Vagina (tissue), 2 donors: Measurements from ENCODE around the gene RALA. TPM values are rescaled to one million over a fixed set of nuclear protein-coding genes. Genes with fewer than 3 reads are reported as not detected.

Source experiments
- DNase-seq, 2 donors: peaks; one replicate each; pipeline ENCODE4 v3.0.0-alpha.2; 2017; ENCODE audit errors: extremely low spot score in 2 of 2
- H3K27ac ChIP-seq: fragments of 200-600 bp; sonication (generic); one replicate; pipeline ENCODE4 v1.5.1; 2019
- H3K27me3 ChIP-seq: fragments of 200-600 bp; sonication (generic); one replicate; pipeline ENCODE4 v1.5.1; 2019
- H3K36me3 ChIP-seq, 2 donors: fragments of 200-600 bp; sonication (generic); one replicate each; pipeline ENCODE4 v1.5.1; 2017 to 2019
- H3K4me1 ChIP-seq: fragments of 200-600 bp; sonication (generic); one replicate; pipeline ENCODE4 v1.5.1; 2019
- H3K4me3 ChIP-seq, 2 donors: fragments of 200-600 bp; sonication (generic); 1 replicate in 1 of 2; 2 replicates in 1 of 2; pipeline ENCODE4 v1.5.1; 2016 to 2019
- H3K9me3 ChIP-seq: fragments of 200-600 bp; sonication (generic); one replicate; pipeline ENCODE4 v1.5.1; 2019
- POLR2A ChIP-seq, 2 donors: fragments of 450-650 bp; IDR thresholded peaks; one replicate each; pipeline ENCODE4 v1.6.1; 2017; ENCODE audit warnings: antibody characterized with exemption in 2 of 2, mild to moderate bottlenecking in 2 of 2, moderate library complexity in 2 of 2
- POLR2AphosphoS5 ChIP-seq, 2 donors: sonication (generic); formaldehyde crosslinking; IDR thresholded peaks; one replicate each; pipeline ENCODE4 v1.9.0; 2017; ENCODE audit warnings: antibody characterized with exemption in 2 of 2, mild to moderate bottlenecking in 2 of 2, low read depth in 1 of 2; ENCODE audit not compliant: insufficient read depth in 1 of 2
- intact Hi-C: fragments of 100-400 bp; cut with DNase I; formaldehyde crosslinking; loops from one replicate; pipeline ENCODE4 v1.15.1; 2023
- total RNA-seq: library from RNA; depleted of rRNA; stranded (reverse); fragments of >200 nt; gene quantifications from one replicate; pipeline ENCODE4 v1.2.3, GENCODE V29; 2016
- TF ChIP-seq, protein P1 (sequence below), 3 experiments: fragments of 450-650 bp in 2 of 3; fragments of 200-600 bp in 1 of 3; sonication (generic) in 1 of 3; IDR thresholded peaks; one replicate each; pipeline ENCODE4 v1.5.1; 2017 to 2019; ENCODE audit warnings: antibody characterized with exemption in 3 of 3, mild to moderate bottlenecking in 2 of 3, moderate library complexity in 2 of 3

The RALA gene
- total RNA-seq, 1 donor from 2014 or later = 20.1 TPM

GRCh38 chr7:39617005-39617404 lies 6.4 kb upstream of the RALA start:
- intact Hi-C loops = no loop called here
- Histone ChIP-seq H3K36me3 (no peaks in the 10 kb centered on the region), H3K4me1 (peaks cover 3% of the 10 kb centered on the region), H3K27ac (no peak overlapping the region), H3K27me3 (no peaks in the 10 kb centered on the region), H3K4me3 (no peak overlapping the region), H3K9me3 (no peaks in the 10 kb centered on the region)
- TF ChIP-seq POLR2AphosphoS5 (IDR thresholded peaks at IDR 0.05; ENCODE audit: insufficient read depth in 1 of 2, low read depth in 1 of 2) (no peak), POLR2A (IDR thresholded peaks at IDR 0.05) (no peak)
- TF ChIP-seq, protein P1, sequence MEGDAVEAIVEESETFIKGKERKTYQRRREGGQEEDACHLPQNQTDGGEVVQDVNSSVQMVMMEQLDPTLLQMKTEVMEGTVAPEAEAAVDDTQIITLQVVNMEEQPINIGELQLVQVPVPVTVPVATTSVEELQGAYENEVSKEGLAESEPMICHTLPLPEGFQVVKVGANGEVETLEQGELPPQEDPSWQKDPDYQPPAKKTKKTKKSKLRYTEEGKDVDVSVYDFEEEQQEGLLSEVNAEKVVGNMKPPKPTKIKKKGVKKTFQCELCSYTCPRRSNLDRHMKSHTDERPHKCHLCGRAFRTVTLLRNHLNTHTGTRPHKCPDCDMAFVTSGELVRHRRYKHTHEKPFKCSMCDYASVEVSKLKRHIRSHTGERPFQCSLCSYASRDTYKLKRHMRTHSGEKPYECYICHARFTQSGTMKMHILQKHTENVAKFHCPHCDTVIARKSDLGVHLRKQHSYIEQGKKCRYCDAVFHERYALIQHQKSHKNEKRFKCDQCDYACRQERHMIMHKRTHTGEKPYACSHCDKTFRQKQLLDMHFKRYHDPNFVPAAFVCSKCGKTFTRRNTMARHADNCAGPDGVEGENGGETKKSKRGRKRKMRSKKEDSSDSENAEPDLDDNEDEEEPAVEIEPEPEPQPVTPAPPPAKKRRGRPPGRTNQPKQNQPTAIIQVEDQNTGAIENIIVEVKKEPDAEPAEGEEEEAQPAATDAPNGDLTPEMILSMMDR (IDR thresholded peaks at IDR 0.05) = no peak
- no peak for DNase-seq

- no peak for DNase-seq
- no peak for TF ChIP-seq POLR2AphosphoS5 (IDR thresholded peaks at IDR 0.05; ENCODE audit: insufficient read depth in 1 of 2, low read depth in 1 of 2)
Measured at GRCh38 chr7:39618868-39619267, 4.5 kb upstream of the RALA start.

DNA sequence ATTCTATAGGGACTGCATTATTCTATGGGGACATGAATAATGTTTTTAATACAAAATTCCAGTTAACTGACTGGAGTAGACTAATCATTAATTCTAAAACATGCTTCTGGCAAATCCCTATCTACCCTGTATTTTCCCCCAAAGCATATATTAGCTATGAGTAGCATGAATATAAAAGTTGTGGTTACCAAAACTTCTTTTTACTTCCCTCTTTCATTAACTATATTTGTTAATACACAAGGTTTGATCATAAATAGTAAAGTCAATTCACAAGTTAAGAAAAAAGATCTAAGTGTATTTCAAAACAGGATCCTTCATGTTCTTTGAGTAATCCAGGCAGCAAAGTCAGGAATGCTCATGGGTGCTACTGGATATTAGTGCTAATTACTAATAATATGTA lies 2.9 kb upstream of the RALA start:
- Histone ChIP-seq H3K4me1 (peaks cover 25% of the 10 kb centered on the region), H3K36me3 (no peaks in the 10 kb centered on the region), H3K9me3 (no peaks in the 10 kb centered on the region), H3K27me3 (no peaks in the 10 kb centered on the region), H3K4me3 (no peak overlapping the region), H3K27ac (no peak overlapping the region)
- DNase-seq = no peak
- intact Hi-C loops = no loop called here
- TF ChIP-seq POLR2AphosphoS5 (IDR thresholded peaks at IDR 0.05; ENCODE audit: insufficient read depth in 1 of 2, low read depth in 1 of 2) (no peak), POLR2A (IDR thresholded peaks at IDR 0.05) (no peak)
- TF ChIP-seq, protein P1 (IDR thresholded peaks at IDR 0.05) = no peak

More at GRCh38 chr7:39618868-39619267, 4.5 kb upstream of the RALA start:
- H3K9me3 ChIP-seq = no peaks in the 10 kb centered on the region
- intact Hi-C loops = no loop called here
- no peaks in the 10 kb centered on the region for H3K27me3 ChIP-seq
- H3K27ac ChIP-seq = no peak overlapping the region
- H3K4me1 ChIP-seq = peaks cover 12% of the 10 kb centered on the region
- no peaks in the 10 kb centered on the region for H3K36me3 ChIP-seq
- no peak overlapping the region for H3K4me3 ChIP-seq

DNA sequence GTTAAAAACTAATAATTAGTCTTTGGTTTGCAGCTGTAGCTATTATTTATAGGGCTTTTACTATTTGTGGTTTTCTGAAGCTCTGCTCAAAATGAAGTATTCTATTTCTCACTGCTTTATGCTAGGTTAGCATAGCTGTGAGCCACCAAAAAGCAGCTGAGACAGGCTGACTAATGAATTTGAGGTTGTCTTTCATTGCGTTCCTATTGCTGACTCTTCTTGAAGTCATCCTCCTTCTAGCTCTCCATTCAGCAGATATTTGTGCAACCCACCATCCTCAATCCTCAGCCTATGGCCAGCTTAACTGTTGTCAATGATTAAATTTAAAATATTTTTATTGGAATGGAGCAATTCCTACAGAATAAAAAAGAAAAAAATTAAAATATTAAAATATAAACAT lies 2.1 kb upstream of the RALA start:
- TF ChIP-seq POLR2AphosphoS5 (IDR thresholded peaks at IDR 0.05; ENCODE audit: insufficient read depth in 1 of 2, low read depth in 1 of 2) (no peak), POLR2A (IDR thresholded peaks at IDR 0.05) (no peak)
- TF ChIP-seq, protein P1 (IDR thresholded peaks at IDR 0.05) = no peak
- DNase-seq = no peak
- Histone ChIP-seq H3K9me3 (no peaks in the 10 kb centered on the region), H3K27ac (no peak overlapping the region), H3K36me3 (no peaks in the 10 kb centered on the region), H3K4me3 (no peak overlapping the region), H3K27me3 (no peaks in the 10 kb centered on the region), H3K4me1 (peaks cover 33% of the 10 kb centered on the region)
- intact Hi-C loops = no loop called here

GRCh38 chr7:39621784-39622411 lies 1.5 kb upstream of the RALA start:
- TF ChIP-seq POLR2A (IDR thresholded peaks at IDR 0.05) (no peak), POLR2AphosphoS5 (IDR thresholded peaks at IDR 0.05; ENCODE audit: insufficient read depth in 1 of 2, low read depth in 1 of 2) (no peak)
- TF ChIP-seq, protein P1 (IDR thresholded peaks at IDR 0.05) = no peak
- H3K36me3 ChIP-seq = no peaks in the 10 kb centered on the region
- H3K27ac ChIP-seq = no peak overlapping the region
- H3K9me3 ChIP-seq = no peaks in the 10 kb centered on the region
- no peak for DNase-seq
- intact Hi-C loops = no loop called here
- H3K4me3 ChIP-seq = no peak overlapping the region
- peaks cover 40% of the 10 kb centered on the region for H3K4me1 ChIP-seq
- no peaks in the 10 kb centered on the region for H3K27me3 ChIP-seq
